WTC11 (cell line): ENCODE measurements around the gene HOXB6. TPM values are rescaled to one million over a fixed set of nuclear protein-coding genes. Genes with fewer than 3 reads are reported as not detected.

Experiments used
- ATAC-seq: fragments of 200-7000 bp; cut with Tn5 transposase; 2 replicates; pipeline ENCODE4 v1.10.0; 2021; ENCODE audit warnings: mild to moderate bottlenecking, moderate library complexity
- Bru-seq: library from RNA; stranded (reverse); fragments of 400-500 nt; gene quantifications from one replicate; lab custom pipeline; 2021; lab: Mats Ljungman, UMichigan
- CTCF ChIA-PET: fragments of 300-600 bp; sonication (Branson Sonifier 250); formaldehyde crosslinking; loops from one replicate; lab custom pipeline; 2021; ENCODE audit warnings: antibody characterized with exemption; lab: Charles Lee
- POLR2A ChIA-PET: fragments of 350-600 bp; sonication (Branson Sonifier 250); formaldehyde crosslinking; loops from one replicate; lab custom pipeline; 2021; ENCODE audit warnings: antibody characterized with exemption; lab: Charles Lee
- DNase-seq: peaks from one replicate; pipeline ENCODE4 v3.0.0; 2021; ENCODE audit warnings: low spot score
- H3K27ac Mint-ChIP-seq: 2 replicates; pipeline ENCODE4 v1.8.0; 2021; ENCODE audit warnings: mixed read lengths
- H3K27me3 Mint-ChIP-seq: 2 replicates; pipeline ENCODE4 v1.8.0; 2021; ENCODE audit warnings: low read depth, mild to moderate bottlenecking, moderate library complexity, mixed read lengths
- H3K36me3 Mint-ChIP-seq: 2 replicates; pipeline ENCODE4 v1.8.0; 2021; ENCODE audit warnings: mixed read lengths
- H3K4me1 Mint-ChIP-seq: 2 replicates; pipeline ENCODE4 v1.8.0; 2022; ENCODE audit warnings: mixed read lengths
- H3K4me3 Mint-ChIP-seq: 2 replicates; pipeline ENCODE4 v1.8.0; 2021; ENCODE audit warnings: mild to moderate bottlenecking, moderate library complexity, mixed read lengths
- H3K9me3 Mint-ChIP-seq: 2 replicates; pipeline ENCODE4 v1.8.0; 2021; ENCODE audit warnings: mixed read lengths
- ARID4B ChIP-seq: sonication (generic); formaldehyde crosslinking; IDR thresholded peaks from 2 replicates; pipeline ENCODE4 v1.8.0; 2023; ENCODE audit warnings: missing genetic modification reagents, mild to moderate bottlenecking, borderline replicate concordance
- CREM ChIP-seq: sonication (generic); formaldehyde crosslinking; IDR thresholded peaks from 2 replicates; pipeline ENCODE4 v1.8.1; 2022; ENCODE audit warnings: mild to moderate bottlenecking, missing genetic modification reagents, moderate library complexity
- E2F5 ChIP-seq: sonication (generic); formaldehyde crosslinking; IDR thresholded peaks from 2 replicates; pipeline ENCODE4 v1.8.1; 2022; ENCODE audit warnings: mild to moderate bottlenecking, moderate library complexity, missing genetic modification reagents
- ESRRA ChIP-seq: sonication (generic); formaldehyde crosslinking; IDR thresholded peaks from 2 replicates; pipeline ENCODE4 v1.8.1; 2022; ENCODE audit warnings: mild to moderate bottlenecking, missing genetic modification reagents, borderline replicate concordance
- ETV6 ChIP-seq: sonication (generic); formaldehyde crosslinking; IDR thresholded peaks from 2 replicates; pipeline ENCODE4 v1.8.1; 2022; ENCODE audit warnings: mild to moderate bottlenecking, missing genetic modification reagents
- FOXP1 ChIP-seq: sonication (generic); formaldehyde crosslinking; IDR thresholded peaks from 2 replicates; pipeline ENCODE4 v1.8.0; 2022; ENCODE audit warnings: missing genetic modification reagents, mild to moderate bottlenecking, moderate library complexity, borderline replicate concordance
- GTF2I ChIP-seq: fragments of 250-450 bp; sonication (Bioruptor Pico); conservative IDR thresholded peaks from 2 replicates; pipeline ENCODE4 v1.4.0; 2021; ENCODE audit warnings: mild to moderate bottlenecking
- RORB ChIP-seq: fragments of 250-450 bp; sonication (Bioruptor Pico); IDR thresholded peaks from 2 replicates; pipeline ENCODE4 v1.9.0; 2021; ENCODE audit warnings: mild to moderate bottlenecking
- STAT6 ChIP-seq: sonication (generic); formaldehyde crosslinking; conservative IDR thresholded peaks from 2 replicates; pipeline ENCODE4 v1.8.1; 2023; ENCODE audit warnings: mild to moderate bottlenecking, low read depth, missing genetic modification reagents, moderate library complexity
- TEAD1 ChIP-seq: sonication (generic); formaldehyde crosslinking; IDR thresholded peaks from 2 replicates; pipeline ENCODE4 v1.8.0; 2022; ENCODE audit warnings: mild to moderate bottlenecking, missing genetic modification reagents
- USF1 ChIP-seq: sonication (generic); formaldehyde crosslinking; IDR thresholded peaks from 2 replicates; pipeline ENCODE4 v1.8.0; 2022; ENCODE audit warnings: mild to moderate bottlenecking, missing genetic modification reagents
- USF2 ChIP-seq: sonication (generic); formaldehyde crosslinking; IDR thresholded peaks from 2 replicates; pipeline ENCODE4 v1.8.1; 2023; ENCODE audit warnings: mild to moderate bottlenecking, missing genetic modification reagents, moderate library complexity
- ZBTB43 ChIP-seq: sonication (generic); formaldehyde crosslinking; IDR thresholded peaks from 2 replicates; pipeline ENCODE4 v1.8.1; 2023; ENCODE audit warnings: mild to moderate bottlenecking, missing genetic modification reagents
- ZNF121 ChIP-seq: sonication (generic); formaldehyde crosslinking; IDR thresholded peaks from 2 replicates; pipeline ENCODE4 v1.8.0; 2023; ENCODE audit warnings: missing genetic modification reagents
- ZNF232 ChIP-seq: sonication (generic); formaldehyde crosslinking; IDR thresholded peaks from 2 replicates; pipeline ENCODE4 v1.8.0; 2022; ENCODE audit warnings: mild to moderate bottlenecking, missing genetic modification reagents
- ZNF317 ChIP-seq: sonication (generic); formaldehyde crosslinking; IDR thresholded peaks from 2 replicates; pipeline ENCODE4 v1.8.1; 2023; ENCODE audit warnings: low read depth, mild to moderate bottlenecking, moderate library complexity, missing genetic modification reagents, borderline replicate concordance
- ZNF423 ChIP-seq: fragments of 250-450 bp; sonication (Bioruptor Pico); IDR thresholded peaks from 2 replicates; pipeline ENCODE4 v2.1.2; 2022; ENCODE audit warnings: mild to moderate bottlenecking, moderate library complexity
- long read RNA-seq, 3 experiments: library from RNA in 1 of 3; library from capped mRNA in 1 of 3; library from polyadenylated mRNA in 1 of 3; unstranded in 2 of 3; stranded (forward) in 1 of 3; transcript quantifications; one replicate each; pipeline ENCODE4 v2.0.0, GENCODE V29; 2021
- total RNA-seq: library from RNA; stranded (reverse); gene quantifications from 3 replicates; pipeline ENCODE4 v1.2.3, GENCODE V29; 2021

The HOXB6 gene
- total RNA-seq (0.11 TPM in 1 of 3 replicates, not detected in the others), Bru-seq, nascent RNA (not detected)
- long read RNA-seq, experiment 1 = 0 reads
- long read RNA-seq, experiment 2 = 0 reads
- long read RNA-seq, experiment 3 = 0 reads

GRCh38 chr17:48604770-48605329 is at the start of gene HOXB6:
Gene HOXB6, minus strand, starts transcription at chr17:48604986. Its CDS starts 6,836 bp downstream, at chr17:48598150.
- POLR2A ChIA-PET = interaction anchor here (0.7 kb wide), 1 partner anchor 45 kb away, joined by 4 read pairs; no protein-coding TSS in a partner anchor
- H3K27ac Mint-ChIP-seq = no peak within 1 kb of the TSS
- ATAC-seq = no peak

GRCh38 chr17:48649741-48650140 is 45.0 kb upstream of the HOXB6 start:
- no peak for ATAC-seq
- no peaks in the 10 kb centered on the region for H3K9me3 Mint-ChIP-seq
- ChIA-PET CTCF (interaction anchor here (0.7 to 3.2 kb wide), 4 partner anchors 14 to 356 kb away, joined by 3 to 13 read pairs (median 4); no protein-coding TSS in a partner anchor), POLR2A (interaction anchor here (0.6 kb wide), 1 partner anchor 45 kb away, joined by 4 read pairs; no protein-coding TSS in a partner anchor)
- DNase-seq = no peak
- TF ChIP-seq ZNF317 (no peak), CREM (CRISPR knock-in tag) (no peak), STAT6 (no peak), ZBTB43 (CRISPR knock-in tag) (no peak), USF2 (CRISPR knock-in tag) (no peak), ETV6 (no peak), ZNF232 (CRISPR knock-in tag) (no peak), ZNF121 (CRISPR knock-in tag) (no peak), ESRRA (CRISPR knock-in tag) (no peak), FOXP1 (CRISPR knock-in tag) (no peak), ARID4B (CRISPR knock-in tag) (no peak), TEAD1 (CRISPR knock-in tag) (no peak), RORB (CRISPR knock-in tag) (no peak), ZNF423 (CRISPR knock-in tag) (no peak)
- no peaks in the 10 kb centered on the region for H3K36me3 Mint-ChIP-seq
- H3K27me3 Mint-ChIP-seq = peaks cover 87% of the 10 kb centered on the region
- H3K4me3 Mint-ChIP-seq = no peak overlapping the region
- no peak overlapping the region for H3K27ac Mint-ChIP-seq
- peaks cover 14% of the 10 kb centered on the region for H3K4me1 Mint-ChIP-seq

More at GRCh38 chr17:48604770-48605329, at the start of gene HOXB6:
- Mint-ChIP-seq H3K9me3 (no peaks in the 10 kb centered on the region), H3K4me3 (no peak within 1 kb of the TSS; the same call in 1 of the 2 replicates), H3K36me3 (0 out of 2 replicates have a peak, but pooled peaks cover 5% of the 10 kb centered on the region), H3K27me3 (peaks cover 100% of the 10 kb centered on the region; the same call in 1 of the 2 replicates), H3K4me1 (peaks cover 13% of the 10 kb centered on the region)
- TF ChIP-seq USF1 (CRISPR knock-in tag) (no peak), ZNF121 (CRISPR knock-in tag) (no peak), GTF2I (CRISPR knock-in tag) (no peak), E2F5 (CRISPR knock-in tag) (no peak)
- no peak for DNase-seq
- CTCF ChIA-PET = interaction anchor here (0.6 to 2.5 kb wide), 5 partner anchors 8 to 1565 kb away, joined by 3 to 9 read pairs (median 4); no protein-coding TSS in a partner anchor
